HepG2 (cell line): ENCODE data around the gene COL18A1. TPM values are rescaled to one million over a fixed set of nuclear protein-coding genes. Genes with fewer than 3 reads are reported as not detected.
A peak's percentile ranks its signal among the peaks of the same experiment; 100 is the strongest.

Experiments used
- CBFB ChIP-seq: sonication (generic); formaldehyde crosslinking; IDR thresholded peaks from 2 replicates; pipeline ENCODE4 v1.4.0; 2020; ENCODE audit warnings: missing genetic modification reagents
- HDAC2 ChIP-seq: sonication (generic); formaldehyde crosslinking; IDR thresholded peaks from 2 replicates; pipeline ENCODE4 v1.4.0; 2020; ENCODE audit warnings: missing genetic modification reagents
- NCOR1 ChIP-seq: fragments of 200-600 bp; sonication (generic); IDR thresholded peaks from 2 replicates; pipeline ENCODE4 v1.7.0; 2017; ENCODE audit warnings: antibody characterized with exemption, low read length, borderline replicate concordance
- NFRKB ChIP-seq: fragments of 450-650 bp; IDR thresholded peaks from 2 replicates; pipeline ENCODE4 v1.6.1; 2017
- NR2F2 ChIP-seq: IDR thresholded peaks from 2 replicates; pipeline ENCODE4 v1.6.1; 2012; ENCODE audit warnings: low read depth, inconsistent platforms, borderline replicate concordance
- PHF20 ChIP-seq: sonication (generic); formaldehyde crosslinking; IDR thresholded peaks from 2 replicates; pipeline ENCODE4 v1.5.0; 2020; ENCODE audit warnings: mild to moderate bottlenecking, missing genetic modification reagents
- TCF7L2 ChIP-seq: IDR thresholded peaks from 2 replicates; pipeline ENCODE4 v1.6.1; 2011; ENCODE audit warnings: mild to moderate bottlenecking, low read depth, low read length, moderate library complexity
- ZNF451 ChIP-seq: sonication (generic); formaldehyde crosslinking; IDR thresholded peaks from 2 replicates; pipeline ENCODE4 v1.5.0; 2020; ENCODE audit warnings: mild to moderate bottlenecking, missing genetic modification reagents
- polyA plus RNA-seq, 8 experiments: library from polyadenylated mRNA; depleted of rRNA in 3 of 8; stranded (reverse) in 7 of 8; unstranded in 1 of 8; fragments of >200 nt; fragmentation: Illumina TruSeq in 4 of 8; extraction: Trizol in 4 of 8; gene quantifications; 2 replicates each; pipeline versions ENCODE4 v1.2.1 to v1.2.3, GENCODE V29; 2011 to 2016; ENCODE audit warnings: low read depth in 4 of 8, missing spikeins in 1 of 8, mixed read lengths in 1 of 8; ENCODE audit not compliant: insufficient read depth in 1 of 8
- total RNA-seq, 5 experiments: library from RNA; depleted of rRNA; stranded (reverse); fragments of >200 nt; fragmentation: Illumina TruSeq; extraction: Trizol; gene quantifications; 2 replicates each; pipeline ENCODE4 v1.2.3, GENCODE V29; 2016; ENCODE audit warnings: low read depth in 1 of 5
- TF ChIP-seq, protein P1 (sequence below), 2 experiments: fragments of 450-650 bp in 1 of 2; sonication (generic) in 1 of 2; formaldehyde crosslinking in 1 of 2; IDR thresholded peaks; 2 replicates each; pipeline versions ENCODE4 v1.6.1 to v1.8.0; 2016 to 2022; ENCODE audit warnings: antibody characterized with exemption in 1 of 2, mild to moderate bottlenecking in 1 of 2, missing genetic modification reagents in 1 of 2
- TF ChIP-seq, protein P2 (sequence below): sonication (generic); formaldehyde crosslinking; IDR thresholded peaks from 2 replicates; pipeline ENCODE4; 2020; ENCODE audit warnings: missing genetic modification reagents, mild to moderate bottlenecking, borderline replicate concordance
- TF ChIP-seq, protein P3 (sequence below): sonication (generic); formaldehyde crosslinking; IDR thresholded peaks from 2 replicates; pipeline ENCODE4 v1.9.0; 2021; ENCODE audit warnings: missing genetic modification reagents, borderline replicate concordance
- TF ChIP-seq, protein P4 (sequence below): IDR thresholded peaks from 2 replicates; pipeline ENCODE4 v1.6.1; 2016; ENCODE audit warnings: missing compliant biosample characterization, missing genetic modification reagents, borderline replicate concordance

Gene COL18A1
- total and polyA plus RNA-seq, 2 of the 13 experiments (the other 11 are each of a cell fraction or from before 2014, with no cell fraction given), result 79.0 to 102 TPM

DNA sequence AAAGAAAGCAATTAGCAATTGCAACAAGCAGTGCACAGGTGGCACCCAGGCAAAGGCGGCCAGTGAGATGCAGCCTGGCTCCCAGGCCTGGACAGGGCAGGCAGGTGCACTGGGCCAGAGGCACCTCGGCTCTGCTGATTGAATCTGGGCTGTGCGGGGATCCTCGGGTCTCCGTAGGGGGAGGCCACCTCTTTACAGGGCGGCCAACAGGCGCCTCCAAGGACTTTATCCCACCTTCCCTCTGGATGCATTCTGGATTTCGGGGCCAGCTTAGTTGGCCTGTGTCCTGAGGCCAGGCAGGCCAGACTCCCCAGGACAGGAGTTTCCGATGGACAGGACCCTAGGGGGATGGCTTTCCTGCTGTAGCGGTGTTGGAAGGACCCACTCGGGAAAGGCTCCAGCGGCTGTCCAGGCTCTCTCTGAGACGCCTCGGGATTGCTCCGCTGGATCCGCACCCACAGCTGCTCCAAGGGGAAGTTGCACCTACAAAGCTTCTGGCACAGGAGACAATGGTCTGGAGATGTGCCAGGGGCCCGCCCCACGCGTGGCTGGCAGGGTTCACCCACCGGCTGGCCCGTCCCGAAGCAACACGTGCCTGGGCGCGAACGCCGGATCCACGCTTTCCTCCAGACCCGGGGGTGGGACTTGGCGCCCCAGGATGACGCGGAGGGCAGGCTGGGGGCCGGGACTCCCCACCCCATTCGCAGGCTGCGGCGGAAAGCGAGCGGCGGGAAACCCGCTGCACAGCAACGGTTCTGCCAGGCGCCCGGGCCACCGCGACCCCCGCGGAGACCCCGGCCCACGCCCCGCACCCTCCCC, 136.5 kb downstream of the COL18A1 start (continued):
- TF ChIP-seq, protein P1, sequence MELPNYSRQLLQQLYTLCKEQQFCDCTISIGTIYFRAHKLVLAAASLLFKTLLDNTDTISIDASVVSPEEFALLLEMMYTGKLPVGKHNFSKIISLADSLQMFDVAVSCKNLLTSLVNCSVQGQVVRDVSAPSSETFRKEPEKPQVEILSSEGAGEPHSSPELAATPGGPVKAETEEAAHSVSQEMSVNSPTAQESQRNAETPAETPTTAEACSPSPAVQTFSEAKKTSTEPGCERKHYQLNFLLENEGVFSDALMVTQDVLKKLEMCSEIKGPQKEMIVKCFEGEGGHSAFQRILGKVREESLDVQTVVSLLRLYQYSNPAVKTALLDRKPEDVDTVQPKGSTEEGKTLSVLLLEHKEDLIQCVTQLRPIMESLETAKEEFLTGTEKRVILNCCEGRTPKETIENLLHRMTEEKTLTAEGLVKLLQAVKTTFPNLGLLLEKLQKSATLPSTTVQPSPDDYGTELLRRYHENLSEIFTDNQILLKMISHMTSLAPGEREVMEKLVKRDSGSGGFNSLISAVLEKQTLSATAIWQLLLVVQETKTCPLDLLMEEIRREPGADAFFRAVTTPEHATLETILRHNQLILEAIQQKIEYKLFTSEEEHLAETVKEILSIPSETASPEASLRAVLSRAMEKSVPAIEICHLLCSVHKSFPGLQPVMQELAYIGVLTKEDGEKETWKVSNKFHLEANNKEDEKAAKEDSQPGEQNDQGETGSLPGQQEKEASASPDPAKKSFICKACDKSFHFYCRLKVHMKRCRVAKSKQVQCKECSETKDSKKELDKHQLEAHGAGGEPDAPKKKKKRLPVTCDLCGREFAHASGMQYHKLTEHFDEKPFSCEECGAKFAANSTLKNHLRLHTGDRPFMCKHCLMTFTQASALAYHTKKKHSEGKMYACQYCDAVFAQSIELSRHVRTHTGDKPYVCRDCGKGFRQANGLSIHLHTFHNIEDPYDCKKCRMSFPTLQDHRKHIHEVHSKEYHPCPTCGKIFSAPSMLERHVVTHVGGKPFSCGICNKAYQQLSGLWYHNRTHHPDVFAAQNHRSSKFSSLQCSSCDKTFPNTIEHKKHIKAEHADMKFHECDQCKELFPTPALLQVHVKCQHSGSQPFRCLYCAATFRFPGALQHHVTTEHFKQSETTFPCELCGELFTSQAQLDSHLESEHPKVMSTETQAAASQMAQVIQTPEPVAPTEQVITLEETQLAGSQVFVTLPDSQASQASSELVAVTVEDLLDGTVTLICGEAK (IDR thresholded peaks at IDR 0.05), result no peak
- TF ChIP-seq, protein P1 (CRISPR knock-in tag; IDR thresholded peaks at IDR 0.05), result no peak
- no peak for TF ChIP-seq NCOR1
- TF ChIP-seq HDAC2 (CRISPR knock-in tag), result peak; percentile 60
- TF ChIP-seq, protein P2, sequence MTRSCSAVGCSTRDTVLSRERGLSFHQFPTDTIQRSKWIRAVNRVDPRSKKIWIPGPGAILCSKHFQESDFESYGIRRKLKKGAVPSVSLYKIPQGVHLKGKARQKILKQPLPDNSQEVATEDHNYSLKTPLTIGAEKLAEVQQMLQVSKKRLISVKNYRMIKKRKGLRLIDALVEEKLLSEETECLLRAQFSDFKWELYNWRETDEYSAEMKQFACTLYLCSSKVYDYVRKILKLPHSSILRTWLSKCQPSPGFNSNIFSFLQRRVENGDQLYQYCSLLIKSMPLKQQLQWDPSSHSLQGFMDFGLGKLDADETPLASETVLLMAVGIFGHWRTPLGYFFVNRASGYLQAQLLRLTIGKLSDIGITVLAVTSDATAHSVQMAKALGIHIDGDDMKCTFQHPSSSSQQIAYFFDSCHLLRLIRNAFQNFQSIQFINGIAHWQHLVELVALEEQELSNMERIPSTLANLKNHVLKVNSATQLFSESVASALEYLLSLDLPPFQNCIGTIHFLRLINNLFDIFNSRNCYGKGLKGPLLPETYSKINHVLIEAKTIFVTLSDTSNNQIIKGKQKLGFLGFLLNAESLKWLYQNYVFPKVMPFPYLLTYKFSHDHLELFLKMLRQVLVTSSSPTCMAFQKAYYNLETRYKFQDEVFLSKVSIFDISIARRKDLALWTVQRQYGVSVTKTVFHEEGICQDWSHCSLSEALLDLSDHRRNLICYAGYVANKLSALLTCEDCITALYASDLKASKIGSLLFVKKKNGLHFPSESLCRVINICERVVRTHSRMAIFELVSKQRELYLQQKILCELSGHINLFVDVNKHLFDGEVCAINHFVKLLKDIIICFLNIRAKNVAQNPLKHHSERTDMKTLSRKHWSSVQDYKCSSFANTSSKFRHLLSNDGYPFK (CRISPR knock-in tag), result no peak
- no peak for TF ChIP-seq NFRKB
- TF ChIP-seq CBFB (CRISPR knock-in tag), result no peak
- TF ChIP-seq NR2F2, result no peak
- TF ChIP-seq, protein P3, sequence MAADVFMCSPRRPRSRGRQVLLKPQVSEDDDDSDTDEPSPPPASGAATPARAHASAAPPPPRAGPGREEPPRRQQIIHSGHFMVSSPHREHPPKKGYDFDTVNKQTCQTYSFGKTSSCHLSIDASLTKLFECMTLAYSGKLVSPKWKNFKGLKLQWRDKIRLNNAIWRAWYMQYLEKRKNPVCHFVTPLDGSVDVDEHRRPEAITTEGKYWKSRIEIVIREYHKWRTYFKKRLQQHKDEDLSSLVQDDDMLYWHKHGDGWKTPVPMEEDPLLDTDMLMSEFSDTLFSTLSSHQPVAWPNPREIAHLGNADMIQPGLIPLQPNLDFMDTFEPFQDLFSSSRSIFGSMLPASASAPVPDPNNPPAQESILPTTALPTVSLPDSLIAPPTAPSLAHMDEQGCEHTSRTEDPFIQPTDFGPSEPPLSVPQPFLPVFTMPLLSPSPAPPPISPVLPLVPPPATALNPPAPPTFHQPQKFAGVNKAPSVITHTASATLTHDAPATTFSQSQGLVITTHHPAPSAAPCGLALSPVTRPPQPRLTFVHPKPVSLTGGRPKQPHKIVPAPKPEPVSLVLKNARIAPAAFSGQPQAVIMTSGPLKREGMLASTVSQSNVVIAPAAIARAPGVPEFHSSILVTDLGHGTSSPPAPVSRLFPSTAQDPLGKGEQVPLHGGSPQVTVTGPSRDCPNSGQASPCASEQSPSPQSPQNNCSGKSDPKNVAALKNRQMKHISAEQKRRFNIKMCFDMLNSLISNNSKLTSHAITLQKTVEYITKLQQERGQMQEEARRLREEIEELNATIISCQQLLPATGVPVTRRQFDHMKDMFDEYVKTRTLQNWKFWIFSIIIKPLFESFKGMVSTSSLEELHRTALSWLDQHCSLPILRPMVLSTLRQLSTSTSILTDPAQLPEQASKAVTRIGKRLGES (CRISPR knock-in tag), result no peak
- no peak for TF ChIP-seq ZNF451 (CRISPR knock-in tag)
- TF ChIP-seq TCF7L2, result no peak
- TF ChIP-seq, protein P4, sequence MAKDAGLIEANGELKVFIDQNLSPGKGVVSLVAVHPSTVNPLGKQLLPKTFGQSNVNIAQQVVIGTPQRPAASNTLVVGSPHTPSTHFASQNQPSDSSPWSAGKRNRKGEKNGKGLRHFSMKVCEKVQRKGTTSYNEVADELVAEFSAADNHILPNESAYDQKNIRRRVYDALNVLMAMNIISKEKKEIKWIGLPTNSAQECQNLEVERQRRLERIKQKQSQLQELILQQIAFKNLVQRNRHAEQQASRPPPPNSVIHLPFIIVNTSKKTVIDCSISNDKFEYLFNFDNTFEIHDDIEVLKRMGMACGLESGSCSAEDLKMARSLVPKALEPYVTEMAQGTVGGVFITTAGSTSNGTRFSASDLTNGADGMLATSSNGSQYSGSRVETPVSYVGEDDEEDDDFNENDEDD, result peak; percentile 78; the same call in 1 of the 2 replicates
- 0 out of 2 replicates have a peak, but pooled peaks have one; percentile 22 for TF ChIP-seq PHF20
